ENCODE measurements around the gene PCBP3.
A peak's percentile ranks its signal among the peaks of the same experiment; 100 is the strongest.

PCBP3 gene

GRCh38 chr21:45736690-45737484 lies 93.4 kb downstream of the PCBP3 start:
- no peak overlapping the region for H3K4me3 ChIP-seq (ENCODE audit: control insufficient read depth, low read depth, low read length)
- peak; percentile 56 for DNase-seq (ENCODE audit: low read depth)
- no peak for TF ChIP-seq CTCF (conservative IDR thresholded peaks at IDR 0.05; ENCODE audit: control insufficient read depth, insufficient read depth, low read depth, low read length)

GRCh38 chr21:45737485-45738166 lies 94.1 kb downstream of the PCBP3 start:
- no peak overlapping the region for H3K4me3 ChIP-seq (ENCODE audit: control insufficient read depth, low read depth, low read length)
- no peak for DNase-seq (ENCODE audit: low read depth)

GRCh38 chr21:45739218-45740087 lies 95.9 kb downstream of the PCBP3 start:
- no peak for TF ChIP-seq CTCF (conservative IDR thresholded peaks at IDR 0.05; ENCODE audit: control insufficient read depth, insufficient read depth, low read depth, low read length)
- DNase-seq (ENCODE audit: low read depth) = no peak
- no peak overlapping the region for H3K4me3 ChIP-seq (ENCODE audit: control insufficient read depth, low read depth, low read length)

More at GRCh38 chr21:45737485-45738166, 94.1 kb downstream of the PCBP3 start:
- no peak for TF ChIP-seq CTCF (conservative IDR thresholded peaks at IDR 0.05; ENCODE audit: control insufficient read depth, insufficient read depth, low read depth, low read length)

GRCh38 chr21:45740088-45740440 lies 96.5 kb downstream of the PCBP3 start:
- DNase-seq (ENCODE audit: low read depth) = no peak
- H3K4me3 ChIP-seq (ENCODE audit: control insufficient read depth, low read depth, low read length) = no peak overlapping the region
- no peak for TF ChIP-seq CTCF (conservative IDR thresholded peaks at IDR 0.05; ENCODE audit: control insufficient read depth, insufficient read depth, low read depth, low read length)

- peak; percentile 24 for DNase-seq (ENCODE audit: low read depth)
- TF ChIP-seq CTCF (conservative IDR thresholded peaks at IDR 0.05; ENCODE audit: control insufficient read depth, insufficient read depth, low read depth, low read length) = no peak
- H3K4me3 ChIP-seq (ENCODE audit: control insufficient read depth, low read depth, low read length) = no peak overlapping the region
Observed at GRCh38 chr21:45740491-45741357, 97.2 kb downstream of the PCBP3 start.

- TF ChIP-seq CTCF (conservative IDR thresholded peaks at IDR 0.05; ENCODE audit: control insufficient read depth, insufficient read depth, low read depth, low read length) = no peak
- DNase-seq (ENCODE audit: low read depth) = no peak
- no peak overlapping the region for H3K4me3 ChIP-seq (ENCODE audit: control insufficient read depth, low read depth, low read length)
Observed at GRCh38 chr21:45741691-45742090, 98.2 kb downstream of the PCBP3 start.
